GM12878 (cell line): Measurements from ENCODE around the gene B4GALT3. TPM values are rescaled to one million over a fixed set of nuclear protein-coding genes. Genes with fewer than 3 reads are reported as not detected.

Experiments used
- BMI1 ChIP-seq: fragments of 450-650 bp; IDR thresholded peaks from 2 replicates; pipeline ENCODE4 v1.6.1; 2016; ENCODE audit warnings: mild to moderate bottlenecking, moderate library complexity, borderline replicate concordance
- CBX5 ChIP-seq: sonication (generic); IDR thresholded peaks from 2 replicates; pipeline ENCODE4 v1.6.1; 2016; ENCODE audit warnings: low read depth, moderate library complexity, mild to moderate bottlenecking, inconsistent platforms
- E2F8 ChIP-seq: fragments of 450-650 bp; IDR thresholded peaks from 2 replicates; pipeline ENCODE4 v1.6.1; 2018; ENCODE audit warnings: mild to moderate bottlenecking, low read depth, moderate library complexity; ENCODE audit not compliant: partially characterized antibody
- HDAC6 ChIP-seq: fragments of 200-600 bp; sonication (generic); IDR thresholded peaks from one replicate; pipeline ENCODE4 v1.8.0; 2017; ENCODE audit warnings: antibody characterized with exemption; ENCODE audit not compliant: unreplicated experiment
- HDGF ChIP-seq: fragments of 450-650 bp; IDR thresholded peaks from 2 replicates; pipeline ENCODE4 v1.6.1; 2016; ENCODE audit warnings: antibody characterized with exemption
- POLR2AphosphoS2 ChIP-seq: IDR thresholded peaks from 2 replicates; pipeline ENCODE4 v1.6.1; 2011; ENCODE audit warnings: low read depth, mild to moderate bottlenecking, low read length, improper control_type of control experiment, moderate library complexity
- POLR2AphosphoS5 ChIP-seq: IDR thresholded peaks from 2 replicates; pipeline ENCODE4 v1.6.1; 2011; ENCODE audit warnings: mild to moderate bottlenecking, low read length, inconsistent platforms
- SMAD1 ChIP-seq: fragments of 450-650 bp; IDR thresholded peaks from 2 replicates; pipeline ENCODE4 v1.6.1; 2018; ENCODE audit warnings: mild to moderate bottlenecking, low read depth; ENCODE audit not compliant: partially characterized antibody
- SUZ12 ChIP-seq: fragments of 200-600 bp; sonication (generic); IDR thresholded peaks from one replicate; pipeline ENCODE4 v1.6.1; 2018; ENCODE audit warnings: antibody characterized with exemption, mild to moderate bottlenecking; ENCODE audit not compliant: unreplicated experiment
- TCF12 ChIP-seq: IDR thresholded peaks from 2 replicates; pipeline ENCODE4 v1.6.1; 2011; ENCODE audit warnings: low read depth, mild to moderate bottlenecking, low read length
- ZNF687 ChIP-seq: fragments of 450-650 bp; IDR thresholded peaks from 2 replicates; pipeline ENCODE4 v1.6.1; 2017; ENCODE audit warnings: mild to moderate bottlenecking, moderate library complexity
- polyA plus RNA-seq, 11 experiments: library from polyadenylated mRNA; depleted of rRNA in 4 of 11; unstranded in 6 of 11; stranded (reverse) in 5 of 11; fragments of >200 nt; fragmentation: Nextera tagmentation in 4 of 11; fragmentation: Illumina TruSeq in 1 of 11; extraction: Ambion mirVana in 4 of 11; extraction: Trizol in 1 of 11; gene quantifications; 1 replicate in 1 of 11; 2 replicates in 10 of 11; pipeline versions ENCODE4 v1.2.1 to v1.2.3, GENCODE V29; 2011 to 2016; ENCODE audit warnings: inconsistent platforms in 2 of 11, missing spikeins in 2 of 11, low read depth in 1 of 11
- total RNA-seq, 4 experiments: library from RNA; depleted of rRNA in 3 of 4; stranded (reverse); fragments of >200 nt in 3 of 4; fragmentation: Illumina TruSeq in 1 of 4; extraction: Trizol in 1 of 4; gene quantifications; 2 replicates each; pipeline versions ENCODE4 v1.2.1 to v1.2.3, GENCODE V29; 2013 to 2021

The B4GALT3 gene
- total and polyA plus RNA-seq, 10 of the 15 experiments (the other 5 are each of a cell fraction or from before 2014, with no cell fraction given), result 27.1 to 58.9 (median 42.6) TPM

- TF ChIP-seq E2F8, result no peak
- TF ChIP-seq SUZ12, result no peak
- no peak for TF ChIP-seq HDAC6
- TF ChIP-seq CBX5, result no peak
- no peak for TF ChIP-seq POLR2AphosphoS5
- TF ChIP-seq POLR2AphosphoS2, result no peak
- no peak for TF ChIP-seq ZNF687
- TF ChIP-seq SMAD1, result no peak
- no peak for TF ChIP-seq BMI1
- TF ChIP-seq HDGF, result no peak
- TF ChIP-seq TCF12, result no peak
These were observed 16.4 kb upstream of the B4GALT3 start (continued) for GRCh38 chr1:161193561-161194235.
